Activated T-helper 17 cell treated with anti-CD3 and anti-CD28 coated beads, Interleukin-2, amount 50 U/mL, for 72 hours (primary cell): Measurements from ENCODE around the gene ITGAV. TPM values are rescaled to one million over a fixed set of nuclear protein-coding genes. Genes with fewer than 3 reads are reported as not detected.

Experiments
- ATAC-seq: fragments of 150-1000 bp; cut with Tn5 transposase; replicated peaks from 2 replicates; pipeline ENCODE4 v1.10.0; 2021; ENCODE audit warnings: mild to moderate bottlenecking, moderate library complexity
- H3K27ac Mint-ChIP-seq: one replicate; pipeline ENCODE4 v1.8.0; 2022; ENCODE audit warnings: mixed read lengths
- H3K27me3 Mint-ChIP-seq: one replicate; pipeline ENCODE4 v1.8.0; 2022; ENCODE audit warnings: mixed read lengths
- H3K36me3 Mint-ChIP-seq: one replicate; pipeline ENCODE4 v1.8.0; 2022; ENCODE audit warnings: low read depth, mild to moderate bottlenecking, mixed read lengths
- H3K4me1 Mint-ChIP-seq: one replicate; pipeline ENCODE4 v1.8.0; 2022; ENCODE audit warnings: mixed read lengths
- H3K4me3 Mint-ChIP-seq: one replicate; pipeline ENCODE4 v1.8.0; 2022; ENCODE audit warnings: mild to moderate bottlenecking, mixed read lengths
- H3K9me3 Mint-ChIP-seq: one replicate; pipeline ENCODE4 v1.8.0; 2022; ENCODE audit warnings: mixed read lengths
- total RNA-seq, 2 donors: library from RNA; stranded (reverse); gene quantifications; one replicate each; pipeline ENCODE4 v1.2.3, GENCODE V29; 2022

ITGAV gene
- total RNA-seq, 2 donors from 2014 or later: 10.0 to 12.1 TPM

- Mint-ChIP-seq H3K36me3 (no peaks in the 10 kb centered on the region), H3K4me3 (no peak overlapping the region), H3K9me3 (no peaks in the 10 kb centered on the region), H3K27me3 (no peaks in the 10 kb centered on the region), H3K27ac (no peak overlapping the region), H3K4me1 (no peaks in the 10 kb centered on the region)
- ATAC-seq: no peak
These were observed 127.6 kb downstream of the ITGAV start for GRCh38 chr2:186717320-186718007.

- Mint-ChIP-seq H3K36me3 (no peaks in the 10 kb centered on the region), H3K27ac (no peak overlapping the region), H3K27me3 (no peaks in the 10 kb centered on the region), H3K4me3 (no peak overlapping the region), H3K9me3 (no peaks in the 10 kb centered on the region), H3K4me1 (no peaks in the 10 kb centered on the region)
- ATAC-seq: no peak
These were observed 128.3 kb downstream of the ITGAV start for GRCh38 chr2:186718122-186718521.

- Mint-ChIP-seq H3K27me3 (no peaks in the 10 kb centered on the region), H3K9me3 (no peaks in the 10 kb centered on the region), H3K4me3 (no peak overlapping the region), H3K36me3 (no peaks in the 10 kb centered on the region), H3K27ac (no peak overlapping the region), H3K4me1 (no peaks in the 10 kb centered on the region)
- no peak for ATAC-seq
These were observed 129.0 kb downstream of the ITGAV start for GRCh38 chr2:186718903-186719302.

GRCh38 chr2:186721956-186722355, 132.1 kb downstream of the ITGAV start:
- no peak for ATAC-seq
- Mint-ChIP-seq H3K4me1 (no peaks in the 10 kb centered on the region), H3K4me3 (no peak overlapping the region), H3K36me3 (no peaks in the 10 kb centered on the region), H3K27ac (no peak overlapping the region), H3K27me3 (no peaks in the 10 kb centered on the region), H3K9me3 (no peaks in the 10 kb centered on the region)

- no peak for ATAC-seq
- H3K9me3 Mint-ChIP-seq: no peaks in the 10 kb centered on the region
- no peaks in the 10 kb centered on the region for H3K4me1 Mint-ChIP-seq
- H3K36me3 Mint-ChIP-seq: no peaks in the 10 kb centered on the region
- no peaks in the 10 kb centered on the region for H3K27me3 Mint-ChIP-seq
- H3K27ac Mint-ChIP-seq: no peak overlapping the region
- no peak overlapping the region for H3K4me3 Mint-ChIP-seq
These were observed 134.9 kb downstream of the ITGAV start for GRCh38 chr2:186724736-186725135.

DNA sequence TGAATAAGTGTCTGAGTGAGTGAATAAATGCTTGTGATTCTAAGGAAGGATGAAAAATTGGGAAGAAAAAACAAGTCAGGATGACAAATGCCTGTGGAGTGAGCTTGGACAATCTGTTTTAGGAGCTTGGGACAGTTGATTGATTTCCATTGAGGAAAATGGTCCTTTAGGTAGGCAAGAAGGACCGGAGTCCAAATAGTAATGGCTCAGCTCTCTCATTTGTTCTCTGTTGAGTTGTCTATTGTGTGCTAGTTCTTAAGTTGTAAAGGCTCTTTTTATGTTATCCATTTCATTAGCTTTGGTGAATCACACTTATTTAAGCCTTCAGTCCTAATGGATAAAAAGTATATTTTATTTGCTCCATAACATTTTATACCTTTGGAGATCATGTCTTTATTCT, 135.9 kb downstream of the ITGAV start:
- Mint-ChIP-seq H3K9me3 (no peaks in the 10 kb centered on the region), H3K4me1 (no peaks in the 10 kb centered on the region), H3K4me3 (no peak overlapping the region), H3K27ac (no peak overlapping the region), H3K36me3 (no peaks in the 10 kb centered on the region), H3K27me3 (no peaks in the 10 kb centered on the region)
- ATAC-seq: no peak

GRCh38 chr2:186726938-186727337, 137.1 kb downstream of the ITGAV start:
- Mint-ChIP-seq H3K36me3 (no peaks in the 10 kb centered on the region), H3K27me3 (no peaks in the 10 kb centered on the region), H3K9me3 (no peaks in the 10 kb centered on the region), H3K4me1 (no peaks in the 10 kb centered on the region), H3K27ac (no peak overlapping the region), H3K4me3 (no peak overlapping the region)
- no peak for ATAC-seq

DNA sequence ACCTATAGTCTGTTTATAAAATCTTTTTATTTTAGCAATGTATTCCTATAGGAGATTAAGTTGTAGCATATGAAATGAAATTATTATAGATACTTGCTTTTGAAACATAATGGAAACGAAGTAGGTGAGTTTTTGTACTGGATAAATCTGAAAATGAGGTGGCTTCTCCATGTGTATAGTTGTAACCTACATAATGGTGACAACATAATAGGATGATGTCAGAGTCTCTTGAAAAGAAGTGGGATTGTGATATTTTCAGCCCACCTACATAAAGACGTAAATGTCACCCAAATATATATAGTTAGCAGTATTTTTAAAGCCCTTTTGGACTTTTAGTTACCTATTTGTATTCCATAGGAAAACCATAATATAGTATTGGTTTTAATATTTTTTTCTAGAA, 138.8 kb downstream of the ITGAV start:
- no peak for ATAC-seq
- no peaks in the 10 kb centered on the region for H3K27me3 Mint-ChIP-seq
- no peaks in the 10 kb centered on the region for H3K9me3 Mint-ChIP-seq
- H3K4me1 Mint-ChIP-seq: no peaks in the 10 kb centered on the region
- no peak overlapping the region for H3K27ac Mint-ChIP-seq
- no peaks in the 10 kb centered on the region for H3K36me3 Mint-ChIP-seq
- no peak overlapping the region for H3K4me3 Mint-ChIP-seq

Other genes with a start within 250 kb of the ITGAV start
- gene ZC3H15, start 103.8 kb upstream of the ITGAV start, total RNA-seq: 10 to 100 TPM; 54.4 to 82.0 TPM
- 1 to 10 TPM in 1 of 2 donors, under 1 TPM in 1; 0.67 to 1.2 TPM for gene FAM171B, start 104.0 kb downstream of the ITGAV start, total RNA-seq